Bronchial epithelial cell (primary cell): Measurements from ENCODE around the gene ABCB8. TPM values are rescaled to one million over a fixed set of nuclear protein-coding genes. Genes with fewer than 3 reads are reported as not detected.

Source experiments
- DNase-seq: peaks from one replicate; pipeline ENCODE4 v3.0.0-alpha.2; 2010; ENCODE audit warnings: low read depth
- FAIRE-seq: peaks from 2 replicates; lab custom pipeline; 2011; peaks lifted over from hg19 to GRCh38; lab: Jason Lieb, UNC
- H3K27me3 ChIP-seq: 2 replicates; pipeline ENCODE4 v1.5.1; 2011; ENCODE audit warnings: low read length; ENCODE audit not compliant: control insufficient read depth, insufficient read depth
- H3K36me3 ChIP-seq: 2 replicates; pipeline ENCODE4 v1.5.1; 2011; ENCODE audit warnings: low read length; ENCODE audit not compliant: control insufficient read depth, insufficient read depth
- H3K4me3 ChIP-seq: 2 replicates; pipeline ENCODE4 v1.5.1; 2011; ENCODE audit warnings: mild to moderate bottlenecking, low read depth, low read length, control low read depth
- total RNA-seq: library from RNA; depleted of rRNA; stranded (reverse); fragments of >200 nt; gene quantifications from 2 replicates; pipeline ENCODE4 v1.2.1, GENCODE V29; 2014
- TF ChIP-seq, protein P1 (sequence below): IDR thresholded peaks from 2 replicates; pipeline ENCODE4 v1.5.1; 2011; ENCODE audit warnings: mild to moderate bottlenecking, moderate library complexity, low read length, control low read depth, inconsistent platforms; ENCODE audit not compliant: insufficient read depth, severe bottlenecking

The ABCB8 gene
- total RNA-seq, 1 donor from 2014 or later: 20.5 TPM

DNA sequence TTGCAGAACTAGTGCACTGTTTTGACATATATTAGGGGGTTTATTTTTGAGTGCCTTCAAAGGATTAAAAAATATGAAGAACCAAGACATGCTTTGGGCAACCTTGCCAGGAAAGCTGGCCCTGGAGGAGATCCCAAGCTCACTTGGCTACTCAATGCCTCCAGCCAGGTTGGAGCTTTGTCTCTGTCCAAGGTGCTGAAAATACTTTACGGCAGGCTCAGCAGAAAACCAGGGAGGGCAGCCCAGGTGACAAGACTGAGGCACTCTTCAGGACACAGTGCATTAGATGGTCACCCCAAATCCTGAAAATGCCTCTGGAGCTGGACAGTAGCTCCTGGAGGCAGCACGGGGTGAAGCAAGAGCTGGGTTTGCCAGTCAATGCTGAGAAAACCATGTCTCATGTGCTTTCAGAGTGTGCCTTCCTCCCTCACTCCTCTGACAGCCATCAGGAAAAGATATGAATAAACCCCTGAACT, 44.3 kb upstream of the ABCB8 start:
- no peak for FAIRE-seq
- Histone ChIP-seq H3K4me3 (no peak overlapping the region), H3K27me3 (peaks cover 20% of the 10 kb centered on the region), H3K36me3 (no peaks in the 10 kb centered on the region)
- peak; percentile 30 for DNase-seq
- TF ChIP-seq, protein P1, sequence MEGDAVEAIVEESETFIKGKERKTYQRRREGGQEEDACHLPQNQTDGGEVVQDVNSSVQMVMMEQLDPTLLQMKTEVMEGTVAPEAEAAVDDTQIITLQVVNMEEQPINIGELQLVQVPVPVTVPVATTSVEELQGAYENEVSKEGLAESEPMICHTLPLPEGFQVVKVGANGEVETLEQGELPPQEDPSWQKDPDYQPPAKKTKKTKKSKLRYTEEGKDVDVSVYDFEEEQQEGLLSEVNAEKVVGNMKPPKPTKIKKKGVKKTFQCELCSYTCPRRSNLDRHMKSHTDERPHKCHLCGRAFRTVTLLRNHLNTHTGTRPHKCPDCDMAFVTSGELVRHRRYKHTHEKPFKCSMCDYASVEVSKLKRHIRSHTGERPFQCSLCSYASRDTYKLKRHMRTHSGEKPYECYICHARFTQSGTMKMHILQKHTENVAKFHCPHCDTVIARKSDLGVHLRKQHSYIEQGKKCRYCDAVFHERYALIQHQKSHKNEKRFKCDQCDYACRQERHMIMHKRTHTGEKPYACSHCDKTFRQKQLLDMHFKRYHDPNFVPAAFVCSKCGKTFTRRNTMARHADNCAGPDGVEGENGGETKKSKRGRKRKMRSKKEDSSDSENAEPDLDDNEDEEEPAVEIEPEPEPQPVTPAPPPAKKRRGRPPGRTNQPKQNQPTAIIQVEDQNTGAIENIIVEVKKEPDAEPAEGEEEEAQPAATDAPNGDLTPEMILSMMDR: no peak

DNA sequence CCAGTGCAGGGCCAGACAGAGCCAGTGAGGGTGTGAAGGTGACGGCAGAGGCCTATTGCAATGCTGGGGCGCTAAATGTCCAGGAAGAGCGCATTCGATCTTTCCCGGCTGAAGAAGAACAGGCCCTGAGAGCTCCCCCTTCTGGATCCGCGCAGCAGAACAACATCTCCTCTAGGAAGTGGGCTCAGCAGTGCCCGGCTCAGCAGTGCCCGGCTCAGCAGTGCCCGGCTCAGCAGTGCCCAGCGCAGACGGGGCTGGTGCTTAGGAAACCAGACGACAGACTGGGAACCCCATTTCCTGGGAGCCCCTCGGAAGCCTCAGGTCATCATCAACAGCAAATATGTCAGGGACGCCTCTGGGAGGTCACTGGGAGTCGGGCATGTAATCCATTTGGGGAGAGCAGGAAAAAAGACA, 42.1 kb upstream of the ABCB8 start:
- H3K27me3 ChIP-seq: peaks cover 7% of the 10 kb centered on the region
- DNase-seq: peak; percentile 37
- H3K36me3 ChIP-seq: no peaks in the 10 kb centered on the region
- FAIRE-seq: no peak
- TF ChIP-seq, protein P1: peak; percentile 93
- no peak overlapping the region for H3K4me3 ChIP-seq

DNA sequence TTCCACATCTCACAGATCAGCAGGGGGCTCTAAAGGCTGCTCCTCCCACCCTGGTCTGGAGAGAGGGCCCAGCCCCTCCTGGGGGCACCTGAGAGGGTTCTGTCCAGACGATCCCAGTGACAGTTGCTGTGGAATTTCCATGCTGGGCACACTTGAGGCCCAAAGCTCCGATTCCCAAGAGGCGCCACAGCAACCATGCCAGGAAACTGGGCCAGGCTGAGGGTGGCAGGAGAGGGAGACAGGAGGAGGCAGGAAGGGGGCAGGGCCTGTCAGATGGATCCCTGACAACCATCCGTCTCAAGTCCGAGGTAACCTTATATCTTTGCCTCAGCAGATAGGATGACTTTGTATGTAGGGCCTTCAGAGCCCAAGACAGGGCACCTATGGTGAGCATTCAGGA, 41.7 kb upstream of the ABCB8 start:
- DNase-seq (no peak), FAIRE-seq (no peak)
- no peak overlapping the region for H3K4me3 ChIP-seq
- TF ChIP-seq, protein P1: no peak
- H3K27me3 ChIP-seq: peaks cover 4% of the 10 kb centered on the region
- no peaks in the 10 kb centered on the region for H3K36me3 ChIP-seq

DNA sequence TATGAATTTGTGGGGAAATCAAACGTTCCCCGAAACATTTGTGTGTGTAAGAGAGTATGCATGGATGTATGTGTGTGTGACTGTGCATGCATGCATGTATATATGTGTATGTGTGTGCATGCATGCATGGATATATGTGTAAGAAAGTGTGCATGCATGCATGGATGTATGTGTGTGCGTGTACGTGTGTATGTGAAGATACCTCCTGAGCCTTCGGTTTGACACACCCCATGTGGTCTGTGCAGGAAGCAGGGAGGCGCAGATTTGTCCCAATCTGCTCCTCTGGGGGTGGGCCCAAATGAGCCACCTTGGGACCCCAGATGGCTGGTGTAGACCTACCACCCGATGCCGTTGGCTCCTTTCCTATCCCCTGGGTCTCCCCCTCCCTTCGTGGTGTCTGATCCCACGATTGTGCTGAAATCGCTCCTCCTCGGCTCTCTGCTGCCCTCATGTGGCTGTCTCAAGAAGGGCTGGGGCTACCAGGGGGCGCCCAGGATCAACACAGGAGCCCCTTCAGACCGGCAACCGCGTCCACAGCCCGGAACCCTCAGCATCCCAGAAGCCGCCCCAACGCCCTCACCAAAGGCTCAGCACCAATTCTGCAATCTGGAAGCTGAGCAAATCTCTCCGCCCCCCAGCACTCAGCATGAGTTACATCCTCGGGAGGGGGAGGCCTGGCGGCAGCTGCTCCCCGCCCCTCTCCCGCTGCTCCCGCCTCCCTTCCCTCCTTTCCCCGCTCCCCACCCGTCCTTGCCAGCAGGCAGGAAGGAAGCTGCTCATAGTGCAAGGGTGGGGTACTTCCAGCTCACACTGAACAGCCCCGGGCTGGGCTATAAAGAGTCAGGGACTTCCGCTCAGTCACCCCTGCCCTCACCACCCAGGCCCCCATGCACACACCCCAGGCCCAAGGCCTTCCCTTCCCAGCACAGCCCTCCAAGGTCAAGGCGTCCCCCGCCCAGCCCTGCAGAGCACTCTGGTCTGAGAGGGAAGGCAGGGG, 39.7 kb upstream of the ABCB8 start:
- DNase-seq (no peak), FAIRE-seq (no peak)
- H3K27me3 ChIP-seq: no peaks in the 10 kb centered on the region
- no peaks in the 10 kb centered on the region for H3K36me3 ChIP-seq
- no peak overlapping the region for H3K4me3 ChIP-seq
- TF ChIP-seq, protein P1: peak; percentile 65

DNA sequence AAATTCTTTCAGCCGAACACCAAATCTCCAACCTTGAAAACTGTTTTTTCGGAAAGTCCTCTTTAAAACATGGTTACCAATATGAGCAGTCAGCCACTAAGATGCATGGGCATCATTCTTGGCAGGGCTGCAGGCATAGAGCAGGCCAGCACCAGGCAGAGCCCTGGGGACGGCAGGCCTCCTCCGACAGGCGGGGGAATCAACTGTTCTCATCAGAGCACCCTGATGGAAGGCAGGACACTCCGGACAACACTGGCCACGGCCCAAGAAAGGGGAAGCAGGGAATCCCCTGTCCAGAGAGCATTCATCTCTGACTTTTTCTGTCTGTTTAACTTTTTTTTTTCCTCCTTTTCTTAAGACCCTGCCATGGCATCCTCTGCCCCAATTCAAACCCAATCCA, 38.8 kb upstream of the ABCB8 start:
- FAIRE-seq (no peak), DNase-seq (no peak)
- Histone ChIP-seq H3K36me3 (no peaks in the 10 kb centered on the region), H3K27me3 (no peaks in the 10 kb centered on the region), H3K4me3 (no peak overlapping the region)
- TF ChIP-seq, protein P1: no peak
